ENCODE data around the gene MYRIP.

Gene MYRIP

DNA sequence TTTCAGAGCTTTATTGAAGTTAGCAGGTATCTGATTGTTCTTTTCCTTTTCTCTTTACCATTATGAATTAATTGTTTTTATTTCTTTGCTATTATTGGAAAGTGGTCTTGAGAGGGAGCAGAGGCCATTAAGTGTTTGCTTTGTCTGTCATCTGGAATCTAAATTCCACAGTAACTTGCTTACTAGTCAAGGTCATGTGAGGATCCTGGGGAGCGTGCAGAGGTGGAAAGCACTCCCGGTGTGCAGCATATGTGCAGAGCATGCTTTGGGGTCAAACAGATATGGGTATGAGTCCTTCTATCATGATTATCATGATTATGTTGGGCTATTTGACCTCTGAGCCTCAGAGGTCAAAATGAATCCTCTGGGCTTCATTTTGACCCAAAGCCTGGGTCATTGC, 96.4 kb downstream of the MYRIP start:
- DNase-seq (ENCODE audit: low spot score): no peak

DNA sequence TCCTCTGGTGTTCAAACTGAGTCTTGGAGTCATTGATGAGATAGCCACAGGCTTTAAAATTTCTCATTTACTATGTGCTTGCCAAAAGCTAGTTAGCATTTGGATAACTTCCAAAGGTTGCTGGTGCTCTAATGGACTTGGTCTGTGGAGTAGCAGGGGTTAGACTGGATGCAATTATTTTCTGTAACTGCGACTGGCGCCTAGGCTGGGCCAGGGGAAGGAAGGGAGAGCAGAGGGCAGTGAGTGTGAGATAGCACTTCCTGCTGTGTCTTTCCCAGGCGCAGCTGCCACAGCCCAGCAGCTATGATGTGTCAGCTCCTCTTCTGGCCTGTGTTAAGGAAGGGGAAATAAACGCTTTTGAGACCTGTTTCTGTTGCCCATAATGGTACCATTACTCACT, 98.6 kb downstream of the MYRIP start:
- no peak for DNase-seq (ENCODE audit: low spot score)

DNA sequence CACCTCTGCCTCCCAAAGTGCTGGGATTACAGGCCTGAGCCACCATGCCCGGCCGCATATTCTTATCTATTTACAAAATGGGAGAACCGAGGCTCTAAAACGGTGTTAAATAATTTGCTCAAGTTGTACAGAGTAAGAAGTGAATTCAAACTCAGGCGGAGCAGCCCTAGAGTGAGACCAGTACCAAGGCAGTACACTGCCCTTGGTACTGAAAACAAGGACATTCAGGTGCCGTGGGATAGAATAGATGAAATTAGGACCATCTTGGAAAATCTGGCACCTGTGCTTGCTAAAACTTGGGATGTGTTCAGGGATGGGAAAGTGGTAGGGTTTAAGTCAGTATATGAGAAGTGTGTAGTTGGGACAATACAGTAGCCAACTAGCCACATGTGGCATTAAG, 100.7 kb downstream of the MYRIP start:
- no peak for DNase-seq (ENCODE audit: low spot score)

DNA sequence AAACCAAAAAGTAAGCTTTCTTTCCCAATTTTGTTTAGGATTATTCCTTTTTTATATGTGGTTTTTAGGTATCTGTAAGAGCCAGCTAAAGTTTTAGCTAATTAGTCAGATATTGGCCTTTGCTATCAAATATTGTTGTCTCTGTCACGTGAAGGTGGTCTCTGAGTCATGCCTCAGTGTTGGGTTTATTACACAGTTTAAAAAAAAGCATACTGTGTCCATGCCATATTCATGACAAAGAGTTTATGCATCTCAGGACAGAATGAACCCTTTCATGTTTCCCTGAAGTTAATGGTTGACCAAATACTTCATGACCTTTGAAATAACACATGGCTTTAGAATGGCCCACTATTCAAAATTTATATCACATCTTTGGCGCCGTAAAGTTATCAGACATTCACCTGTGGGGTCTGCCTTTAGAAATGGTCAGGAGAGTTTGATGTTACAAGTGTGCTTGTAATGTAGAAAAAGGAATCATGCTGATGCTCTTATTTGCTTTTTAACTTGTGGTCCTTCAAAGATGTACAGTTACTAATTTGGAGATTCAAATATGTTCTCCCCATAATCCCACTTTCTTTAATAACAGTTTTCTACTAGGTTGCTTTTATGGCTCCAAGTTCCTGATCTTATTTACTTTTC, 101.5 kb downstream of the MYRIP start:
- DNase-seq (ENCODE audit: low spot score): no peak

DNA sequence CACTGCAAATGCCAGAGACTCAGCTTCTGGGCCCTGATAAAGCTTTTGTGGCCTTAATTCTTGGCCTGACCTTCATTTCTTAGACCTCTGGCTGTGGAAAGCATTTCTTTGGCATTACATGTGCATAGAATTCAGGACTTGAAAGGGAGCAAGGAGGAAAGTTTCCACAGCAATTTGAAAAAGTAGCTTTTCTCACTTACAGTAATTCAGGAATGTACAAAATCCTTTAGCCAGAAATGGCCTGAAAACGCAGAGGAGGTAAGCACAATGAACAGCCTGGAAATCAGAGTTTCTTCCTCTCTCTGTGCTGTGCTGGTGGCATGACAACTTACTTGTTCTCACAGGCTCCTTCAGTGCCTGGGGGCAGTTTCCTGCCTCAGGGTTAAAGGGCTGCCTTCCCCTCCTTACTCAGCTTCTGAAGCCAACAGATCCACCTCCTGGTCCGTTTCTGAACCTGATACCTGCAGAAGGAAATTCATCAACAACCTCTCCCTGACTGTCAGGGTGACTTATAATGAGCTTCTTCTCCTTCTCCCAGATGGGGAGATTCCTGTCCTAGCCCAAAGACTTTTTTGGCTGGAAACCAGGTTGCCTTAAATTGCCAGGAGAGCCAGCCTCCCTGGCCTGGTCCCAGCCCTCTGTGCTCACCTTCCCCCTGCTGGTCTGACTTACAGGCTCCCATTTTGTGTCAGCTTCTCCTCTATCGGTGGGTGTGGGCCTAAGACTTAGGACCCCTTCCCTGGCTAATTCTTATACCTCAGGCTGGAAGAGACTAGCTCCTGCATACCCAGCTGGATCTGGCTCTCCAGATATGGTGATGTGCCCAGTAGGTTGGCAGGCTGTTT, 102.3 kb downstream of the MYRIP start:
- no peak for DNase-seq (ENCODE audit: low spot score)

DNA sequence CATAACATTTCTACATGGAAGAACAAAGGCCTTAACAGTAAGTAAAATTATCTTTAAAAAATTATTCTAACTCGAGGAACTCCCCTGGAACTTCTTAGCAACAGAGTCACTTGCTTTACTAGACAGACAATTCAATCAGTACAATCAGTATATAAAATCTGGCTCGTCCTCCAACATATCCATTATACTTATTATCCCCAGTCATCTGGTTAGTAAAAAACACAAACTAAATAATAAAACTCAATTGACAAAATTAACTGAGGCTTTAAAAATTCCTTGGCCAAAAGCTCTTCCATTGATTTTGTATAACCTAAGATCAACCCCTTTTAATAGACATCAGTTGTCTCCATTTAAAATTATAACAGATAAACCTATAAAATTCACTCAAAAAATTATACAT, 105.6 kb downstream of the MYRIP start:
- no peak for DNase-seq (ENCODE audit: low spot score)

DNA sequence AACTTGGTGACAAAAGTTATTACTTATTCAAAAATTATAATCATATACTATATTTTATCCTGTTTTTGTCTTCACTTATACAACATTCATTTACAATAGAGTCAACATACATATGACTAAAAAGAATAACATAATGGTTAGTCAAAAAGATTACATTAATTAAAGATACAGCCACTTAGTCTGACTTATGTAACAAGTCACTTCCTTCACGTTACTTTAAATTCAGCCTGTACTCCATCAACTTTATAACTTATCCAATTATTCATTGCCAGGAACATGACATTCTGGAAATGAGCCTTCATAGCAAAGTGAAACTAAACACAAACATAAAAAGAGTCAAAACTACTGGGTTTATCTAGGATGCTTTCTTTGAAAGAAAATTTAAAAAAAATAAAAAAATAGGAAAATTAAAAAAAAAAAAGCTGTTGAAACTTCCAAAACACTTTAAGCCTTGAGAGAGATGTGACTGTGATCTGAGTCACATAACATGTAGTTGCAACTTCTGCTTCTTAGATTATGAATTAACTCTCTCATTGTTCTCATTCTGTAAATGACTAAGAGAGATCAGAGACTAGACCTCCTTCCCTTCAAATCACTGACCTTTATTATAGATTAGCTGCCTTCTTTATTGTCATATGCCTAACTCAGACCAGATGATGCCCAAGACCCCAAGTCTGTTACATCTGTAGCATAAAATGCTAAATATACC, 107.8 kb downstream of the MYRIP start:
- DNase-seq (ENCODE audit: low spot score): no peak

DNA sequence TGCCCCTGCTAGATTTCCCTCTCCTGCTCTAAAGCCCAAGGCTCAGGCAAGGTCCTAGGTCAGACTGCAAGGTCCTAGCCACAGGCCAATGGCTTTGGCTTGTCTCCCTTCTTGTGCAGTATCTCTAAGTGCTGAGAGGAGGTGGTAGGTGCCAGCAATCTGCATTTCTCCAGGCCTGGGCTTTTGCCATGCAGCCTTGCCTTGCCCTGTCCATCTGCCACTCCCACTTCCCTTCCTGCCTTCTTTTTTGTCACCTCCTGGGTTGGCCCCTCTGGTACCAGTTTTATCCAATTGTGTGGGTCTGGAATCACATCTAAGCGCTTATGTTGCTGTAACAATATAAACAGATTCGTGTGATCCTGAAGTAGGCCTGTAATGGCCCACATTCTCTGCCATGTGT, 109.9 kb downstream of the MYRIP start:
- DNase-seq (ENCODE audit: low spot score): no peak

DNA sequence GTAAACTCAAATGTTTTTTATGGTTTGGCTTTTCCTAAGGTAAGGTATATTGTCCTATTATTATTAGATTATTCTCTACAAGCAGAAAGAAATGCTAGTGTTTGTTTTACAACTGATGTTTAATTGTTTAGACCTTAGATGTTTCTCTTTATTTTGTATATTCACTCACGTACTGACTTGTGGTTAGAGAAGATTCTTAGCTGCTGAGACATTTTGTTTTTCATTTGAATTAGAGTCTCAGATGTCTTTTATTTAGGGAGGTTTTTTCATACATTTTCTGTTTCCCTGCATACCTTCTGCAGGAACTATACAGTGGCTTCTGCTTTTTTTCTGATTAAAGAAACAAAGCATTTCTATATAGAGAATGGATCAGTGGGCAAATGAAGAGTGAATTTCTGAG, 110.9 kb downstream of the MYRIP start:
- DNase-seq (ENCODE audit: low spot score): no peak

DNA sequence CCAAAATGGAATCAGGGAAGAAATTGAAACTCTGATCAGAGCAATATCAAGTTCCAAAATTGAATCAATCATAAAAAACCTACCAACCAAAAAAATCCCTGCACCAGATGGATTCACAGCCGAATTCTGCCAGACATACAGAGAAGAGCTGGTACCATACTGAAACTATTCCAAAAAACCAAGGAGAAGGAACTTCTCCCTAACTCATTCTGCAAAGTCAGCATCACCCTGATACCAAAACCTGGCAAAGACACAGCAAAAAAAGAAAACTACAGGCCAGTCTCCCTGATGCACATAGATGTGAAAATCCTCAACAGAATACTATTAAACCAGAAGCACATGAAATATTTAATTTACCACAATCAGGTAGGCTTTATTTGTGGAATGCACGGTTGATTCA, 118.1 kb downstream of the MYRIP start:
- no peak for DNase-seq (ENCODE audit: low spot score)

DNA sequence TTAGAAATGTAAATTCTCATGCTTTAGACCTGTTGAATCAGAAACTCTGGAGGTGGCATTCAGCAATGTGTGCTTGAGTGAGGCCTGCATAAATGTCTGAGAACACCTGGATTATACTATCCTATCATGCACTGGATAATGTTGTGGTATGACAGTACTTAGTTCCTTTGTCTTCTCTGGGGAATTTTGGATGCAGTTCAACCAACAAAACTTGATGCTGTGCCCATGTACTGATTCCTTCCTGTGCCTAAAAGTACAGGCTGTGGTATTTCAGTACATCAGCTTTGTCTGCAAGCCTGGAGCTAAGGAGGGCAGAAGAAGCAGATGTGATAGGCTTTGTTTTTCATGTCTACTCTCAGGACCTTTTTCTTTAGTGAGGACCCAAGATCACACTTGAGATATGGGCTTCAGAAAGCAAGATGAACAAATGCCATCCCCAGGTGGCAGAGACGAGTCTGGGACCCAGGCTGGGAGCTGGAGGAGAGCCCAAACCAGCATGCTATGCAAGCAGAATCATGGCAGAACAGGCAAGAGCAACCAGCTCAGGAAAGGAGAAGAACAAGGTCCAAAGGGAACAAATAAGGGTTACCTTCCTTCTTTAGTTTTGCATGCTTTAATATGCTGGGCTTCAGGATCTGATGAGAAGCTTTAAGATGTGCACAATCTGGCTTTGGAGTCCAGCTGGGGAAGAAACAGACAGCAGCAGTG, 124.7 kb downstream of the MYRIP start:
- DNase-seq (ENCODE audit: low spot score): no peak

DNA sequence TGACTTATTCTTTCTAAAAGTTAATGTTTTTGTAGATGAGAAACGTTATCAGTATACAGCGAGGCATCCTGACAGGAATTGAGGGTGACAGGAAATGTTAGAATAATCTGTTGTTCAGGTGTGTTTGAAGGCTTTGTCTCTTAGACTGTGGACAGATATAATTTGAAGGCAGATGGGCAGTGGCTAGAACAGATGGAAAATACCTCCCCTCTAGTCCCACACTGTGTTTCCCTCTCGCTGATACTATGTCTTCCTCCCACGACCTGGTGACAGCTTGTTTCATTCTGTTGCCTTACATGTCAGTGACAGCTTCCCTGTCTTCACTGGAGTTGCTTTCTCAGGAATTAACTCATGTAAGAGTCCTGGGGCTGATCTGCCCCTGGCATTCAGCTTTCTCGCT, 125.3 kb downstream of the MYRIP start:
- DNase-seq (ENCODE audit: low spot score): no peak

DNA sequence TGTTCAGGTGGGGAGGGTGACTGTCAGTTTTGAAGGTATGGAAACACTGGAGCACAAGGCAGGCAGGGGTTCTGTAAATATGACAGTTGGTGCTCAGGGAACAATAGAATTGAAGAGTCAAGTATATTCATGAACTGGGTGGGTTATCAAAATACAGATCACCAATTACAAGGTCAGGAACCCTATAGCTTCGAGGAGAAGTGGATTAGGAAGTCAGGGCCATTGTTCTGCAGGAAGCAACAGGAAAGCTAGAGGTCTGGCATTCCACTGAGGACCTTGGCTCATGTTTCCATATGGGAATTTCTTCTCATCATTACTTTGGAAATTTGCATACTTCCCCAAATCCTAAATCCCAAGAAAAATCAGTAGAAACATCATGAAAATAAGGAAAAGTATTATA, 125.9 kb downstream of the MYRIP start:
- no peak for DNase-seq (ENCODE audit: low spot score)

DNA sequence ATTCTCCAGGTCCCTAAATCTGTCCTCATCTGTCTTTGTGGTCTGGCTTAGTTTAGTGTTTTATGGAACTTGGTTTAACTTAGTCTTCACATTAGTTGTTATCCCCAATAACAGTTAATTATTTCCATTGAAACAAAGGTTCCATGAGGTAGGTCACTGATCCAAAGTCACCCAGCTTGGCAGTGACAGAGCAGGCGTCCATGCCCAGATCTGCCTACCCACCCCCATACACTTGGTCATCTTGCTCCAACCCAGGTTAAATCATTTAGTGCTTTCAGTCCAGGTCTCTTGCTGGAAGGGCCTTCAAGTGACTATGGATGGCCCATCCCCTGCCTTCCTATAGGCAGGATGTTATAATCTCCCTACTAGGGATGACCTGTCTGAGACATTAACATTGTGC, 127.4 kb downstream of the MYRIP start:
- DNase-seq (ENCODE audit: low spot score): no peak

DNA sequence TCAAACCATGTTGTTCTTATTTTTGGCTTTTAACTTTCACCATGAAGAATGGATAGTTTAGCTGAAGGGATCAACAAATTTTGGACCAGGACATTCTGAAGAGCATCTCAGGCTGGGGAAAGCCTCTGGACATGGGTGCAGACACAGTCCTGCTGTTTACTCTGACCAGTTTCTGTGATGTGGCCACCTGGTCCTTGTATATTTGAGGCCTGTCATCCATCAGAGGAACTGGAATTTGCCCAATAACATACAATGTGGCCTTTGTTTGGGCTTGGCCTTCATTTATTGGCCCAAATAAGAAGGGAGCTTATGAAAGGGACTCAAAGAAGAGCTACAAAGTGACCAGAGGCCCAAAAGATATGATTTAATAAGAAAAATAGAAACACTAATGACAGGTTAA, 127.9 kb downstream of the MYRIP start:
- no peak for DNase-seq (ENCODE audit: low spot score)

DNA sequence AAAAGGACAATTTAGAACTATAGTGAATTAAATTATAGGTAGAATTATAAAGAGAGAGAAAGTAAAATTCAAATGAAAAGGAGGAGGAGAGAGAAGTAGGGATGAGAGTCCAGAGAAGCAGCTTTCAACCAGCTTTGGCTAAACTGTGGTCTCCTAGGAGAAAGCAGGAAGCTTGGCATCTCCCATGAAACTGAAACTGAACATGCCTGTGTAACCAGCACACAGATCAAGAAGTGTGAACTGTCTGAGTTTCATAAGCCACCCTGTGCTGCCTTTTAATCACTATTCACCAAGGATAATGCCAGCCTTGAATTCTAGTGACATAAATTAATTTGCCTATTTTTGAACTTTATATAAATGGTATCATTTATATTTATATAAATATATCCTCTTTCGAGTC, 128.5 kb downstream of the MYRIP start:
- no peak for DNase-seq (ENCODE audit: low spot score)

DNA sequence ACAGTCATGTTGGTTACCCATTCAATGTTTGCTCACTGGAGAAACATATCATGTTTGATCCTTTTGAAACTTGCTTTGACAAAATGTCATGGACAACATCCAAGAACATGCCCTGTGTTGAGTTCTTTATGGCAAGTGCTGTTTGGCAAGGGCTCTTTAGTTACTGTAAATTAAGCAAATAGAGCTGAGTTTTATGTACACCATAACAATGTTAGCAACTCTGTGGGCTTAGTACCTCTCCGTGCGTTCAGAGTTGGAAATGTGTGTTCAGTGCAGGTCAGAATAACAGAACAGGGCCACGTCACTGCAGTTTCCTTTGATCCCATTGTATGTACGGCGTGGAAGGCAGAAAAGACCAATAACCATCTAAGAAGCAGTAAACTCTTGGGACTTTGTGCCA, 132.5 kb downstream of the MYRIP start:
- no peak for DNase-seq (ENCODE audit: low spot score)

DNA sequence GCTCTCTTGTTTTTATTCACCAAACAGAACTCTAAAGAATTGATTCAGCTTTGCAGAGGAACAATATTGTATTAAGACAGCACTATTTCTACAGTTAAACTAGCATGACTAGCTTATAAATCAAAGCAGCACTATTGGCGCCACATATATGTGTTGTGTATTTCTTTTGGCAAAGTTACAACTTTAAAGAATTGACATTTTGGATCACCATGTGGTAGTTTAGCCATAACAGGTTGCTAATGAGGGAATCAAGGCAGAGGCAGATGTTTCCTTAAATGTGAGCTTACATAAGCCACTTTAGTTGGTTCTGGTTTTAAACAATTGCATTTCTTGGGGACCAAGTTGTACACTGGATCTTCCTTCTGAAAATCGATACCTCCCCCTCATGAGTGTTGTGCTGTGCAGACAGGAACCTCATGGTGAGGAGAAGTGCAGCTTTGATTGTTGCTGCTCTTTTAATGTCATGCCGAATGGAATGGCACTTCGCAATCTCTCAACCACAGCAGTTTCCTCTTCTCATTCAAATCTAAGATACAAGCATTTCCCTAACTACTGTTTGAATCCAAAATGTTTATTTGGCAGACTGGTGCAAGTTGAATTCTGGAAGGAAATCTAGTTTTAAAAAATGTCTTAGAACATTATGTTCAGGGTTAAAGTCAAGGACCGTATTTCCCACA, 151.2 kb downstream of the MYRIP start:
- no peak for DNase-seq (ENCODE audit: low spot score)

DNA sequence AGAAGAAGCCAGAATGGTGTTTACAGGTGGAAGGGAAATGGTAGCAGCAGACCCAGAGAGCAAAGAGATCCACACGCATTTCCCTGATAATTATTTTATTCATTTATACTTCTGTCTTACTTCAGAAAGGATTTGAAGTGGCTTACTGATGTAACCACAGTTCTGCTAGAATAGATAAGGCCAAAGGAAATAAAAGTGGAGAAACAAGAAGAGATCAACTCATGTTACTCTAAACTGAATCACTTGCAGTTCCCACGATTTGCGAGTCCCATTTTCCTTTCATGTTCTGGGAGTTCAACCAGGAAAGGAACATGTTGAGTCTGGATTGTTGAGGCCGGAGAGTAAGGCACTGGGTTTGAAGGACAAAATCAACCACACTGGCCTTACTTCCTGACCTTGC, 151.8 kb downstream of the MYRIP start:
- no peak for DNase-seq (ENCODE audit: low spot score)

DNA sequence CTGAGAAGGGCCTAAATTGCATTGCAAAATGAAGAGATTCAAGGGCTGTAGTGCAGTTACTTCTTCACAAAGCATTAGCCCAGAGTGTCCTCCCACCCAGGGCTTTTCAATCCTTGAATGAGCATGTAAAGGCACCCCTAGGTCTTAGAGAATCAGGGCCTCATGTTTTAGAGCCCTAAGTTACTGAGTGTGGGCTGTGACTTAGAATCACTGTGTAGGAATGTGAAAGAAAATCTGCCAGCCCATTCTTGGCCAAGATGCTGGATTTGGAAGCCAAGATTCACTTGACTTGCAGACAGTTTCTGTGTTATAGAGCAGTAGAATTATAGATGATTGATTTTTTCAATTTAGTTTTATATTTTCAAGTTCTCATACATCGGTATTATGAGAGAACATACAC, 153.2 kb downstream of the MYRIP start:
- DNase-seq (ENCODE audit: low spot score): no peak

DNA sequence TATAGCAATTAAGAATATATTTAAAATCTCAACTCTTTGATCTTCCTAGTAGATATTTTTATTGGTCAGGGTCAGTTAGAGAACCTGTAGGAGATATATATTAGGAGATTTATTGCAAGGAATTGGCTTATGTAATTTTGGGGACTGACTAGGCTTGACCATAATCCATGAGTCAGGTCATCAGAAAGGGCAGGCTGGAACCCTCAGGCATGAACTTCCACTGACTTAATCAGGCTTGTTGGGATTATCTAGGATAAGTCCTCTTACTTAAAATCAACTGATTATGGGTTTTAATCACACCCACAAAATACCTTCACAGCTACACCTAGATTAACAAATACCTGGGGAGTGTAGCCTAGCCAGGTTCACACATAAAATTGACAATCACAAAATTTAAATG, 156.1 kb downstream of the MYRIP start:
- DNase-seq (ENCODE audit: low spot score): no peak

DNA sequence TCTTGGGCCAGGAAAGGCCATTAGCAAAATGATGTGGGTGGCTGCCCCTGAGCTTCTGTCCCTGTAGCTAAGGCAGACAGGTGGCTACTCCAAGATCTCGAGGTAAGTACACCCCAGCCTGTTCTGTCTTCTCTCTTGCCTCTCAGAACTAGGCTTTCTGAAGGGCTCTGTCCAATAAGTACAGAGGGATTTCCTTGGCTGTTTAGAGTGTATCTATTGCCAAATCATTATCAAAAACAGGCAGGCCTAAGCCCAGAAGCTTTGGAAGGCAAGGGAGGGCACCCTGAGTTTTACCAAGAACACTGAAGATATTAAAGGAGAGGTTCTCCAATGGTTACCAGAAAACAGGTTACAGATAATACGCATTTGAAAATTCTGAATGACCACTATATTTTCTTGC, 156.6 kb downstream of the MYRIP start:
- DNase-seq (ENCODE audit: low spot score): no peak
